HepG2 (cell line): ENCODE results near the gene CITED2. TPM values are rescaled to one million over a fixed set of nuclear protein-coding genes. Genes with fewer than 3 reads are reported as not detected.

Experiments used
- ATF1 ChIP-seq: IDR thresholded peaks from 2 replicates; pipeline ENCODE4 v1.6.1; 2016; ENCODE audit warnings: mild to moderate bottlenecking, control low read depth
- BCL3 ChIP-seq: sonication (generic); formaldehyde crosslinking; IDR thresholded peaks from 2 replicates; pipeline ENCODE4 v1.5.1; 2020; ENCODE audit warnings: mild to moderate bottlenecking, missing genetic modification reagents, moderate library complexity
- DNMT1 ChIP-seq: sonication (generic); formaldehyde crosslinking; IDR thresholded peaks from 2 replicates; pipeline ENCODE4 v1.5.1; 2020; ENCODE audit warnings: mild to moderate bottlenecking, missing genetic modification reagents
- ESRRA ChIP-seq: sonication (generic); formaldehyde crosslinking; IDR thresholded peaks from 2 replicates; pipeline ENCODE4 v1.5.1; 2020; ENCODE audit warnings: mild to moderate bottlenecking, low read depth, missing genetic modification reagents
- FOXK2 ChIP-seq: fragments of 450-650 bp; IDR thresholded peaks from 2 replicates; pipeline ENCODE4 v1.6.1; 2016
- HINFP ChIP-seq: sonication (generic); formaldehyde crosslinking; IDR thresholded peaks from 2 replicates; pipeline ENCODE4 v1.4.0; 2020; ENCODE audit warnings: low read depth, mild to moderate bottlenecking, missing genetic modification reagents
- JARID2 ChIP-seq: sonication (generic); formaldehyde crosslinking; IDR thresholded peaks from 2 replicates; pipeline ENCODE4 v1.8.1; 2023; ENCODE audit warnings: missing genetic modification reagents, inconsistent platforms; ENCODE audit not compliant: insufficient replicate concordance
- MED13 ChIP-seq: sonication (generic); formaldehyde crosslinking; IDR thresholded peaks from 2 replicates; pipeline ENCODE4 v1.5.0; 2020; ENCODE audit warnings: missing genetic modification reagents
- MED8 ChIP-seq: sonication (generic); formaldehyde crosslinking; IDR thresholded peaks from 2 replicates; pipeline ENCODE4 v1.8.1; 2023; ENCODE audit warnings: mild to moderate bottlenecking, missing genetic modification reagents; ENCODE audit not compliant: insufficient replicate concordance
- ONECUT2 ChIP-seq: sonication (generic); formaldehyde crosslinking; IDR thresholded peaks from 2 replicates; pipeline ENCODE4 v1.4.0; 2020; ENCODE audit warnings: missing genetic modification reagents
- PAF1 ChIP-seq: IDR thresholded peaks from 2 replicates; pipeline ENCODE4 v1.6.1; 2016; ENCODE audit warnings: missing genetic modification reagents, missing compliant biosample characterization
- POLR2A ChIP-seq, 2 experiments: IDR thresholded peaks; 2 replicates each; pipeline ENCODE4 v1.6.1; 2011; ENCODE audit warnings: low read depth in 2 of 2, low read length in 2 of 2, mild to moderate bottlenecking in 1 of 2, moderate library complexity in 1 of 2; ENCODE audit not compliant: insufficient read depth in 1 of 2
- TBP ChIP-seq: sonication (generic); formaldehyde crosslinking; IDR thresholded peaks from 2 replicates; pipeline ENCODE4 v1.5.0; 2020; ENCODE audit warnings: missing genetic modification reagents
- TCF12 ChIP-seq, 2 experiments: fragments of 450-650 bp in 1 of 2; sonication (generic) in 1 of 2; formaldehyde crosslinking in 1 of 2; IDR thresholded peaks; 2 replicates each; pipeline versions ENCODE4 v1.6.1 to v1.8.0; 2017 to 2022; ENCODE audit warnings: antibody characterized with exemption in 1 of 2, mild to moderate bottlenecking in 1 of 2, missing genetic modification reagents in 1 of 2, moderate library complexity in 1 of 2
- THAP7 ChIP-seq: sonication (generic); formaldehyde crosslinking; IDR thresholded peaks from 2 replicates; pipeline ENCODE4 v1.8.1; 2023; ENCODE audit warnings: mild to moderate bottlenecking, missing genetic modification reagents
- YY1 ChIP-seq: IDR thresholded peaks from 2 replicates; pipeline ENCODE4 v1.6.1; 2011; ENCODE audit warnings: low read length, low read depth, moderate library complexity, mild to moderate bottlenecking; ENCODE audit not compliant: insufficient read depth, insufficient replicate concordance
- ZNF138 ChIP-seq: sonication (generic); formaldehyde crosslinking; IDR thresholded peaks from 2 replicates; pipeline ENCODE4 v1.5.0; 2020; ENCODE audit warnings: mild to moderate bottlenecking, low read depth, missing genetic modification reagents
- ZNF335 ChIP-seq: sonication (generic); formaldehyde crosslinking; IDR thresholded peaks from 2 replicates; pipeline ENCODE4 v1.4.0; 2020; ENCODE audit warnings: missing genetic modification reagents
- ZNF362 ChIP-seq: sonication (generic); formaldehyde crosslinking; IDR thresholded peaks from 2 replicates; pipeline ENCODE4 v1.4.0; 2020; ENCODE audit warnings: missing genetic modification reagents, mild to moderate bottlenecking, borderline replicate concordance
- ZNF672 ChIP-seq: sonication (generic); formaldehyde crosslinking; IDR thresholded peaks from 2 replicates; pipeline ENCODE4 v1.8.1; 2022; ENCODE audit warnings: missing genetic modification reagents
- ZNF83 ChIP-seq: sonication (generic); formaldehyde crosslinking; IDR thresholded peaks from 2 replicates; pipeline ENCODE4 v1.4.0; 2020; ENCODE audit warnings: missing genetic modification reagents, mild to moderate bottlenecking, borderline replicate concordance
- polyA plus RNA-seq, 8 experiments: library from polyadenylated mRNA; depleted of rRNA in 3 of 8; stranded (reverse) in 7 of 8; unstranded in 1 of 8; fragments of >200 nt; fragmentation: Illumina TruSeq in 4 of 8; extraction: Trizol in 4 of 8; gene quantifications; 2 replicates each; pipeline versions ENCODE4 v1.2.1 to v1.2.3, GENCODE V29; 2011 to 2016; ENCODE audit warnings: low read depth in 4 of 8, missing spikeins in 1 of 8, mixed read lengths in 1 of 8; ENCODE audit not compliant: insufficient read depth in 1 of 8
- total RNA-seq, 5 experiments: library from RNA; depleted of rRNA; stranded (reverse); fragments of >200 nt; fragmentation: Illumina TruSeq; extraction: Trizol; gene quantifications; 2 replicates each; pipeline ENCODE4 v1.2.3, GENCODE V29; 2016; ENCODE audit warnings: low read depth in 1 of 5

CITED2 gene
- total and polyA plus RNA-seq, 2 of the 13 experiments (the other 11 are each of a cell fraction or from before 2014, with no cell fraction given) = 17.6 to 57.2 TPM

- TF ChIP-seq ZNF83 (CRISPR knock-in tag) = no peak
- peak; percentile 30; the same call in 1 of the 2 replicates for TF ChIP-seq ONECUT2
- no peak for TF ChIP-seq PAF1
- TF ChIP-seq JARID2 (CRISPR knock-in tag) = peak; percentile 74
- TF ChIP-seq MED8 (CRISPR knock-in tag) = no peak
- peak; percentile 52 to 71 for TF ChIP-seq POLR2A (IDR thresholded peaks at IDR 0.05; ENCODE audit: insufficient read depth in 1 of 2, low read depth in 2 of 2, low read length in 2 of 2)
- TF ChIP-seq TCF12 (IDR thresholded peaks at IDR 0.05) = no peak
- TF ChIP-seq TCF12 (CRISPR knock-in tag; IDR thresholded peaks at IDR 0.05) = no peak; the same call in none of the 2 replicates
- TF ChIP-seq THAP7 (CRISPR knock-in tag) = peak; percentile 89; the same call in 1 of the 2 replicates
- no peak; the same call in 1 of the 2 replicates for TF ChIP-seq BCL3 (CRISPR knock-in tag)
- TF ChIP-seq ZNF138 (CRISPR knock-in tag) = no peak; the same call in 1 of the 2 replicates
- TF ChIP-seq MED13 (CRISPR knock-in tag) = peak; percentile 20; the same call in 1 of the 2 replicates
- peak; percentile 78 for TF ChIP-seq ESRRA (CRISPR knock-in tag)
- peak; percentile 82 for TF ChIP-seq YY1
- TF ChIP-seq TBP (CRISPR knock-in tag) = no peak
- TF ChIP-seq HINFP (CRISPR knock-in tag) = no peak; the same call in 1 of the 2 replicates
- TF ChIP-seq ZNF672 (CRISPR knock-in tag) = no peak
- no peak; the same call in 1 of the 2 replicates for TF ChIP-seq ATF1 (CRISPR knock-in tag)
- peak; percentile 85 for TF ChIP-seq FOXK2
- no peak for TF ChIP-seq DNMT1 (CRISPR knock-in tag)
- TF ChIP-seq ZNF335 (CRISPR knock-in tag) = peak; percentile 74
- TF ChIP-seq ZNF362 (CRISPR knock-in tag) = peak; percentile 57; the same call in 1 of the 2 replicates
Measured at GRCh38 chr6:139375226-139376016, 973 bp upstream of the CITED2 start (continued).
